AG04450 (cell line): Measurements from ENCODE around the gene OGA. TPM values are rescaled to one million over a fixed set of nuclear protein-coding genes. Genes with fewer than 3 reads are reported as not detected.
A peak's percentile ranks its signal among the peaks of the same experiment; 100 is the strongest.

Experiments used
- CTCF ChIA-PET: fragments of 300-600, 350-600 bp; formaldehyde crosslinking; extraction: SDS; loops from one replicate; lab custom pipeline; 2022; ENCODE audit warnings: antibody characterized with exemption, inconsistent platforms; lab: Charles Lee
- POLR2A ChIA-PET: fragments of 350-600 bp; formaldehyde crosslinking; extraction: SDS; loops from one replicate; lab custom pipeline; 2021; ENCODE audit warnings: antibody characterized with exemption, inconsistent platforms; lab: Yijun Ruan, JAX
- DNase-seq: peaks from one replicate; pipeline ENCODE4 v3.0.0-alpha.2; 2011; ENCODE audit warnings: low read depth, low spot score
- H3K27ac ChIP-seq: one replicate; pipeline ENCODE4 v1.5.1; 2012; ENCODE audit warnings: low read depth, low read length, control low read depth
- H3K27me3 ChIP-seq: one replicate; pipeline ENCODE4 v1.6.0; 2012; ENCODE audit warnings: low read length; ENCODE audit not compliant: control insufficient read depth, insufficient read depth
- H3K4me3 ChIP-seq: 2 replicates; pipeline ENCODE4 v1.5.1; 2011; ENCODE audit warnings: mild to moderate bottlenecking, low read depth, low read length, control low read depth
- H3K9me3 ChIP-seq: 2 replicates; pipeline ENCODE4 v1.5.1; 2012; ENCODE audit warnings: low read length; ENCODE audit not compliant: control insufficient read depth, insufficient read depth
- CTCF ChIP-seq: IDR thresholded peaks from 2 replicates; pipeline ENCODE4 v1.5.1; 2011; ENCODE audit warnings: low read depth, low read length, control low read depth, inconsistent platforms
- polyA plus RNA-seq: library from polyadenylated mRNA; depleted of rRNA; stranded (reverse); fragments of >200 nt; gene quantifications from 2 replicates; pipeline ENCODE4 v1.2.3, GENCODE V29; 2011

Gene OGA
- polyA plus RNA-seq, 1 experiment, result 82.6 TPM

DNA sequence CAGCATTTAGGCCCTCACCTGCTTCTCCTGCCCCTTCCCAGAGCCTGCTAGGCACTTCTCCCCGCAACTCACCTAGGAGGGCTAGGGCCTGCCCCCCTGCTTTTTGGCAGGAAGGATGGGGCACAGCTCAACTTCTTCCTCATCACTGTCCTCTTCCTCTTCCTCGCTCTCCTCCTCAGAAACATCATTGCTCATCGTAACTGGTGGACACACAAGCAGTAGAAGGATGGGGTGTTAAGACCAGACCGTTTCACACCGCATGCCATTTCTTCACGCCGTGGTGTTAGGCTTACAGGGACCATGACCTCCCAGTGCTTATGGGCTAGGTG, 36.6 kb downstream of the OGA start:
- ChIA-PET POLR2A (interaction anchor here (0.6 to 1.9 kb wide), 2 partner anchors 178 to 179 kb away, joined by 3 to 6 read pairs; no protein-coding TSS in a partner anchor), CTCF (interaction anchor here (0.5 to 6.1 kb wide), 62 partner anchors 8 to 681 kb away, joined by 3 to 127 read pairs (median 4); partner anchors contain the start of gene OGA)

GRCh38 chr10:101780818-101781654, 37.2 kb downstream of the OGA start:
- ChIA-PET CTCF (interaction anchor here (0.5 to 6.1 kb wide), 67 partner anchors 9 to 773 kb away, joined by 3 to 127 read pairs (median 4); partner anchors contain the start of gene OGA), POLR2A (interaction anchor here (0.6 to 1.9 kb wide), 2 partner anchors 177 to 178 kb away, joined by 3 to 6 read pairs; no protein-coding TSS in a partner anchor)
- no peak overlapping the region for H3K4me3 ChIP-seq
- peak; percentile 92 for TF ChIP-seq CTCF
- H3K9me3 ChIP-seq, result no peaks in the 10 kb centered on the region; the same call in 1 of the 2 replicates
- H3K27me3 ChIP-seq, result peaks cover 23% of the 10 kb centered on the region
- DNase-seq, result peak; percentile 30
- H3K27ac ChIP-seq, result no peak overlapping the region

More for the DNA sequence above, 36.6 kb downstream of the OGA start:
- H3K27ac ChIP-seq, result no peak overlapping the region
- H3K27me3 ChIP-seq, result peaks cover 19% of the 10 kb centered on the region
- no peak; the same call in 1 of the 2 replicates for TF ChIP-seq CTCF
- peak overlapping the region; percentile 20; the same call in 1 of the 2 replicates for H3K4me3 ChIP-seq
- DNase-seq, result no peak
- no peaks in the 10 kb centered on the region; the same call in 1 of the 2 replicates for H3K9me3 ChIP-seq

DNA sequence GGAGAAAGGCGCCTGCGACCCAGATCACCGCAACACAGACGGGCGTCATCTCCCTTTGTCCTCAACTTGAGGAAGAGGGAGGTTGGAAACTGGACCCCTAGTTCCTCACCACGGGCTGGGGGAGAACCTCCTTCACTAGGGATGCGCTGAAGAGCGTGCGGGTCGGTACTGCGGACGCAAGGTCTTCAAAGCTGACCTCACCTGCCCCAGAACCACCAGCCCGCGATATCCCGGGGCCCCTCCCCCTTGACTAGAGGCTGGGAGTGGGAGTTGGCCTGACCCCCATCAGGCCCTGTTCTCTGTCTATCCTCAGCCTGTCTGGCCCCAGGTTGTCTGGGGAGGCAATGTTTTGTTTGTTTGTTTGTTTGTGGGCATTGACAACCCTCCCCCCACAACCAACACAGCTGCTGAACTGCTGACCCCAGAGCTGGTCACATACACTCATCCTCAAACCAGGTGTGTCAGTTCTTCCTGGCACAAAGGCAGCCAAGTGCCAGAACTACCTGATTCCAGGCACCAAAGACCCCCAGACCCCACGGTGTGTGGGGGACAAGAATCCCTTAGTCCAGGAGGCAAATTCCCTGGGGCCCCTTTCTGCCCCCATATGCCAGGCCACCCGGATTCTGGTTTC, 37.9 kb downstream of the OGA start:
- CTCF ChIA-PET, result interaction anchor here (0.6 to 6.1 kb wide), 23 partner anchors 8 to 619 kb away, joined by 3 to 127 read pairs (median 7); no protein-coding TSS in a partner anchor
- DNase-seq, result no peak

DNA sequence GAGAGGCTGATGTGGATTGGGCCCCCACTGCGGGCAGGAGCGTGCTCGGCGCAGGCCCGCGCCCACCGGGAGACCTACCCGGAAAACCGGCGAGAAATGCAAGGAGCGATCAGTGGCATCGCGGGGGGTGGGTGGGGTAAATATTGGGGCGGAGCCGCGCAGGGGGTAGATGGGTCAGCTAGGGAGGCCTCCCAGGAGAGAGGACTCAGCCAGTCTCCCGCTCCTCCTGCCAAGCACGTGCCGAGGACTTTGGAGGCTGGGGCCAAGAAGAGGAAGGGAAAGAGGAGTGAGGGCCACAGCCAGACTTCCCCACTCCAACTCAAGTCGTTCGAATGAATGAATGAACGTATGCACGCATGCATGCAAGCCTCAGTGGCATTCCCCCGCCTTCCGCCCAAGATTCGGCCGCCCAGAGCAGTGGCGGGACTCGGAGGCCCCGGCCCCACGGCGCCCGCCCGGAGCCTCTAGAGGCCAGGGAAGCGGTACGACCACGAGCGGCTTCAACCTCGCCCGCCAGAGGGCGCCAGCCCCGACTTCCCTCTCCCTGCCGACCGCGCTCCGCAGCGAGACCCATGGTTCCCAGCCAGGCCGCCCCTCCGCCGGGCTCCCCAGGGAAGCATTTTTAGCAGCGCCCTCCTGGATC, 38.6 kb downstream of the OGA start:
- POLR2A ChIA-PET, result interaction anchor here (0.9 kb wide), 1 partner anchor 177 kb away, joined by 4 read pairs; no protein-coding TSS in a partner anchor
- DNase-seq, result peak; percentile 15
- TF ChIP-seq CTCF, result peak; percentile 79

More for the DNA sequence above, 37.9 kb downstream of the OGA start:
- H3K4me3 ChIP-seq, result 0 out of 2 replicates have a peak overlapping the region, but pooled peaks have one; percentile 15
- no peak for TF ChIP-seq CTCF
- H3K9me3 ChIP-seq, result no peaks in the 10 kb centered on the region; the same call in 1 of the 2 replicates
- no peak overlapping the region for H3K27ac ChIP-seq
- peaks cover 25% of the 10 kb centered on the region for H3K27me3 ChIP-seq
- POLR2A ChIA-PET, result no interaction called here

More for the DNA sequence above, 38.6 kb downstream of the OGA start:
- Histone ChIP-seq H3K4me3 (peak overlapping the region; percentile 11), H3K9me3 (no peaks in the 10 kb centered on the region; the same call in 1 of the 2 replicates), H3K27ac (no peak overlapping the region), H3K27me3 (peaks cover 31% of the 10 kb centered on the region)
- CTCF ChIA-PET, result interaction anchor here (0.8 to 4.9 kb wide), 7 partner anchors 8 to 566 kb away, joined by 3 to 127 read pairs (median 7); no protein-coding TSS in a partner anchor
